Keratinocyte (primary cell): ENCODE data around the gene SLC35E4. TPM values are rescaled to one million over a fixed set of nuclear protein-coding genes. Genes with fewer than 3 reads are reported as not detected.

ENCODE experiments used
- DNase-seq: peaks from one replicate; pipeline ENCODE4 v3.0.0-alpha.2; 2011; ENCODE audit warnings: low read depth, missing footprints, low spot score
- FAIRE-seq: peaks from 2 replicates; lab custom pipeline; 2011; peaks lifted over from hg19 to GRCh38; lab: Jason Lieb, UNC
- H2AFZ ChIP-seq: 2 replicates; pipeline ENCODE4 v1.6.0; 2012; ENCODE audit warnings: low read length, control low read depth, inconsistent platforms; ENCODE audit not compliant: control insufficient read depth
- H3K27ac ChIP-seq: 2 replicates; pipeline ENCODE4 v1.5.1; 2011; ENCODE audit warnings: low read length; ENCODE audit not compliant: control insufficient read depth, insufficient read depth
- H3K27me3 ChIP-seq: 3 replicates; pipeline ENCODE4 v1.6.0; 2011; ENCODE audit warnings: low read length; ENCODE audit not compliant: control insufficient read depth, insufficient read depth; ENCODE audit errors: extremely low read depth
- H3K36me3 ChIP-seq, 2 experiments: 2 replicates in 1 of 2; 3 replicates in 1 of 2; pipeline ENCODE4 v1.5.1; 2011; ENCODE audit warnings: low read length in 2 of 2, mild to moderate bottlenecking in 1 of 2; ENCODE audit not compliant: control insufficient read depth in 2 of 2, insufficient read depth in 2 of 2; ENCODE audit errors: extremely low read depth in 1 of 2
- H3K4me1 ChIP-seq: 3 replicates; pipeline ENCODE4 v1.5.1; 2011; ENCODE audit warnings: low read length; ENCODE audit not compliant: control insufficient read depth, insufficient read depth; ENCODE audit errors: extremely low read depth
- H3K4me2 ChIP-seq: 3 replicates; pipeline ENCODE4 v1.6.0; 2011; ENCODE audit warnings: low read depth, low read length; ENCODE audit not compliant: control insufficient read depth, insufficient read depth; ENCODE audit errors: extremely low read depth
- H3K4me3 ChIP-seq, 3 experiments: fragments of 200-600 bp in 1 of 3; sonication (generic) in 1 of 3; 2 replicates in 2 of 3; 3 replicates in 1 of 3; pipeline ENCODE4 v1.5.1; 2011 to 2016; ENCODE audit warnings: low read length in 3 of 3, mild to moderate bottlenecking in 3 of 3, control low read depth in 2 of 3, inconsistent platforms in 1 of 3, low read depth in 1 of 3, mixed read lengths in 1 of 3, mixed run types in 1 of 3, moderate library complexity in 1 of 3; ENCODE audit not compliant: control insufficient read depth in 2 of 3, insufficient read depth in 2 of 3; ENCODE audit errors: extremely low read depth in 1 of 3
- H3K79me2 ChIP-seq: 2 replicates; pipeline ENCODE4 v1.6.0; 2012; ENCODE audit warnings: low read length; ENCODE audit not compliant: control insufficient read depth, insufficient read depth
- H3K9ac ChIP-seq: 3 replicates; pipeline ENCODE4 v1.6.0; 2011; ENCODE audit warnings: low read length; ENCODE audit not compliant: control insufficient read depth, insufficient read depth; ENCODE audit errors: extremely low read depth
- H3K9me1 ChIP-seq: 3 replicates; pipeline ENCODE4 v1.6.0; 2011; ENCODE audit warnings: low read length; ENCODE audit not compliant: control insufficient read depth, insufficient read depth; ENCODE audit errors: extremely low read depth
- H3K9me3 ChIP-seq: 2 replicates; pipeline ENCODE4 v1.5.1; 2012; ENCODE audit warnings: low read depth, low read length; ENCODE audit not compliant: control insufficient read depth
- H4K20me1 ChIP-seq: 3 replicates; pipeline ENCODE4 v1.6.0; 2011; ENCODE audit warnings: low read length; ENCODE audit not compliant: control insufficient read depth, insufficient read depth; ENCODE audit errors: extremely low read depth
- CTCF ChIP-seq, 3 experiments: IDR thresholded peaks in 1 of 3; conservative IDR thresholded peaks in 1 of 3; optimal IDR thresholded peaks in 1 of 3; 2 replicates in 2 of 3; 3 replicates in 1 of 3; pipeline versions ENCODE3 to v1.5.1; 2011; ENCODE audit warnings: low read length in 3 of 3, mild to moderate bottlenecking in 3 of 3, moderate library complexity in 2 of 3, control low read depth in 1 of 3, inconsistent platforms in 1 of 3; ENCODE audit not compliant: insufficient read depth in 2 of 3; ENCODE audit errors: extremely low read depth in 1 of 3
- EZH2 ChIP-seq: IDR thresholded peaks from one replicate; pipeline ENCODE4 v1.6.1; 2012; ENCODE audit warnings: inconsistent platforms, mild to moderate bottlenecking, low read length, moderate library complexity
- dilution Hi-C: fragments of 300-500 bp; cut with MboI; formaldehyde crosslinking; loops from one replicate; pipeline ENCODE4 v1.7.0; 2020; ENCODE audit warnings: low sequenced_read_pairs; ENCODE audit not compliant: extremely low pct_ligation_motif_present
- polyA plus RNA-seq, 5 experiments: library from polyadenylated mRNA; depleted of rRNA in 3 of 5; stranded (reverse) in 3 of 5; stranded (forward) in 1 of 5; unstranded in 1 of 5; fragments of >200 nt; gene quantifications; 1 replicate in 1 of 5; 2 replicates in 3 of 5; 3 replicates in 1 of 5; pipeline versions ENCODE4 v1.2.1 to v1.2.3, GENCODE V29; 2011 to 2012; ENCODE audit warnings: missing spikeins in 2 of 5, low read depth in 1 of 5, low replicate concordance in 1 of 5

Gene SLC35E4
- polyA plus RNA-seq, 1 donor (not counting 4 experiments of a cell fraction or from before 2014, with no cell fraction given): 2.3 TPM

GRCh38 chr22:30598986-30599385 is 36.6 kb upstream of the SLC35E4 start:
- Histone ChIP-seq H3K27me3 (no peaks in the 10 kb centered on the region), H3K9ac (no peak overlapping the region), H2AFZ (no peak overlapping the region), H3K9me3 (no peaks in the 10 kb centered on the region), H3K36me3 (no peaks in the 10 kb centered on the region), H3K79me2 (no peaks in the 10 kb centered on the region), H3K4me1 (no peaks in the 10 kb centered on the region), H3K9me1 (no peaks in the 10 kb centered on the region), H3K27ac (no peak overlapping the region), H4K20me1 (no peaks in the 10 kb centered on the region), H3K4me3 (no peak overlapping the region), H3K4me2 (no peak overlapping the region)
- dilution Hi-C loops: no loop called here
- no peak for TF ChIP-seq CTCF (optimal IDR thresholded peaks at IDR 0.05 in 1 of 3, IDR thresholded peaks at IDR 0.05 in 1 of 3, conservative IDR thresholded peaks at IDR 0.05 in 1 of 3; ENCODE audit: extremely low read depth in 1 of 3, insufficient read depth in 2 of 3, low read length in 3 of 3)
- TF ChIP-seq EZH2: no peak
- no peak for DNase-seq
- FAIRE-seq: no peak

GRCh38 chr22:30600921-30601320 is 34.7 kb upstream of the SLC35E4 start:
- Histone ChIP-seq H3K4me3 (no peak overlapping the region), H3K9me3 (no peaks in the 10 kb centered on the region), H4K20me1 (no peaks in the 10 kb centered on the region), H3K79me2 (no peaks in the 10 kb centered on the region), H3K9me1 (no peaks in the 10 kb centered on the region), H3K4me1 (peaks cover 4% of the 10 kb centered on the region), H3K4me2 (no peak overlapping the region), H2AFZ (no peak overlapping the region), H3K27me3 (no peaks in the 10 kb centered on the region), H3K9ac (no peak overlapping the region), H3K27ac (no peak overlapping the region), H3K36me3 (no peaks in the 10 kb centered on the region)
- DNase-seq (no peak), FAIRE-seq (no peak)
- no peak for TF ChIP-seq EZH2
- dilution Hi-C loops: no loop called here

DNA sequence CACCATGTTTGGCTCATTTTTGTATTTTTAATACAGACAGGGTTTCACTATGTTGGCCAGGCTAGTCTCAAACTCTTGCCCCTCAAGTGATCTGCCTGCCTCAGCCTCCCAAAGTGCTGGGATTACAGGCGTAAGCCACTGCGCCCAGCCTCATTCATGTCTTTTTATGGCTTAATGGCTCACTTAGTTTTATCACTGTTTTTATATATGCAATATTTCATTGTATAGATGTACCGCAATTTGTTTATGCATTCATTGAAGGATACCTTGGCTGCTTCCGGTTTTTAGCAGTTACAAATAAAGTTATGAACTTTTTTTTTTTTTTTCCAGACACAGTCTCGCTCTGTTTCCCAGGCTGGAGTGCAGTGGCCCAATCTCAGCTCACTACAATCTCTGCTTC is 34.1 kb upstream of the SLC35E4 start:
- Histone ChIP-seq H3K9me1 (no peaks in the 10 kb centered on the region), H3K4me3 (no peak overlapping the region), H3K4me2 (no peak overlapping the region), H2AFZ (no peak overlapping the region), H4K20me1 (no peaks in the 10 kb centered on the region), H3K79me2 (no peaks in the 10 kb centered on the region), H3K9me3 (no peaks in the 10 kb centered on the region), H3K27ac (no peak overlapping the region), H3K27me3 (no peaks in the 10 kb centered on the region), H3K36me3 (no peaks in the 10 kb centered on the region), H3K4me1 (peaks cover 8% of the 10 kb centered on the region), H3K9ac (no peak overlapping the region)
- dilution Hi-C loops: no loop called here
- no peak for FAIRE-seq
- TF ChIP-seq CTCF (optimal IDR thresholded peaks at IDR 0.05 in 1 of 3, IDR thresholded peaks at IDR 0.05 in 1 of 3, conservative IDR thresholded peaks at IDR 0.05 in 1 of 3; ENCODE audit: extremely low read depth in 1 of 3, insufficient read depth in 2 of 3, low read length in 3 of 3) (no peak), EZH2 (no peak)
- no peak for DNase-seq
